Activated T-cell treated with anti-CD3 and anti-CD28 coated beads, Interleukin-2, amount 50 U/mL, for 72 hours (primary cell): Measurements from ENCODE around the gene ZFYVE1. TPM values are rescaled to one million over a fixed set of nuclear protein-coding genes. Genes with fewer than 3 reads are reported as not detected.

Experiments
- ATAC-seq, 2 donors: fragments of 150-1000 bp; cut with Tn5 transposase; replicated peaks in 1 of 2; 2 replicates each; pipeline ENCODE4 v1.10.0; 2021; ENCODE audit warnings: moderate library complexity in 2 of 2, mild to moderate bottlenecking in 1 of 2
- DNase-seq, 2 donors: peaks; one replicate each; pipeline ENCODE4 v3.0.0; 2021 to 2022; ENCODE audit warnings: mixed read lengths in 1 of 2
- H3K27ac Mint-ChIP-seq: one replicate; pipeline ENCODE4 v1.8.0; 2022; ENCODE audit warnings: mild to moderate bottlenecking, moderate library complexity, mixed read lengths
- H3K27me3 Mint-ChIP-seq: one replicate; pipeline ENCODE4 v1.8.0; 2022; ENCODE audit warnings: low read depth, mixed read lengths
- H3K36me3 Mint-ChIP-seq, 2 donors: one replicate each; pipeline ENCODE4 v1.8.0; 2022; ENCODE audit warnings: mixed read lengths in 2 of 2, mild to moderate bottlenecking in 1 of 2; ENCODE audit not compliant: insufficient read depth in 2 of 2
- H3K4me1 Mint-ChIP-seq: one replicate; pipeline ENCODE4 v1.8.0; 2022; ENCODE audit warnings: low read depth, mixed read lengths
- H3K4me3 Mint-ChIP-seq, 2 donors: one replicate each; pipeline ENCODE4 v1.8.0; 2022; ENCODE audit warnings: mild to moderate bottlenecking in 2 of 2, mixed read lengths in 2 of 2, moderate library complexity in 2 of 2
- H3K9me3 Mint-ChIP-seq, 2 donors: one replicate each; pipeline ENCODE4 v1.8.0; 2022; ENCODE audit warnings: mixed read lengths in 2 of 2
- total RNA-seq, 2 donors: library from RNA; stranded (reverse); gene quantifications; one replicate each; pipeline ENCODE4 v1.2.3, GENCODE V29; 2022

ZFYVE1 gene
- total RNA-seq, 2 donors from 2014 or later, result 21.5 to 21.7 TPM

DNA sequence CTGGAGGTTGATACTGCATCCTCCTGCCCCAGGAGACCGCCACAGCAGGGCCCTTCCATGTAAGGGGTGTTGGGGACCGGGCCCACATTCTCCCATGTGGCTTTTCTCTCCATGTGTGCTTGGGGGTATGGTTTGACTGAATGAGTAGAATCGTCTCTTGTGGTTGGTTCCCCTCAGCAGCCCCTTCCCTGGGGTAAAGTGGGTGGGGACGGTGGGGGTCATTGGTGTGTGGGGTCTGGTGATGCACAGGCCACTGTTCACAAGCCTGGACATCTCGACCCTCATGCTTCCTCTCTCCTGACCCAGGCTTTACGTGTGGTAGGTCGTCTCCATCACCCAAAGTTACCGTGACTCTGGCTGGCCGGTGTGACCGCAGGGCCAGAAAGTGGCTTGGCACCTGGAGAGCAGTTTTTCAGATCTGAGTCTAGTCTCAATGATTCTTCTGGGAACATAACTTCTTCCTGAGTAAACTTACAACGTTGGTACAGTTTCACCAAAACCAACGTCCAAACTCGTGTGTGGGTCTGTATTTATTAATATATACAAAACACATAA, 83.0 kb downstream of the ZFYVE1 start:
- H3K4me3 Mint-ChIP-seq, result no peak overlapping the region
- DNase-seq (no peak), ATAC-seq (no peak)
- peaks cover 9% of the 10 kb centered on the region for H3K4me1 Mint-ChIP-seq
- no peaks in the 10 kb centered on the region for H3K27me3 Mint-ChIP-seq
- H3K9me3 Mint-ChIP-seq, result no peaks in the 10 kb centered on the region
- peaks cover 3% of the 10 kb centered on the region in 2 donors for H3K36me3 Mint-ChIP-seq
- no peak overlapping the region for H3K27ac Mint-ChIP-seq

DNA sequence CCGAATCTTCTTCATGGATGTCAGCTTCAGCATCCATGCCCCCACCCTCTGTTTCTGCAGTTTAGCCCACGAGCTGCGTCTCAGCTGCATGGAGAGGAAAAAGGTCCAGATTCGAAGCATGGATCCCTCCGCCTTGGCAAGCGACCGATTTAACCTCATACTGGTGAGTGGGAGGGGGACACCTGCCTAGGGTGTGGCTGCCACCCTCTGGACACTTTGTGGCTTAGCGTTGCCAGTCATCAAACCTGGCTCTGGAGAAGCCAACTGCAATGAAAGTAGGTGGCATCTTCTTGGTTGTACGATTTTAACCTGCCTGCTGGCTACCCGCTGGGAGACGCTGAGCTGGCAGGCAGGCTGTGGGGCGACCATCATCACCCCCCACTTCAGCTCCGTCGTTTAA, 84.0 kb downstream of the ZFYVE1 start:
- Mint-ChIP-seq H3K36me3 (peaks cover 3% of the 10 kb centered on the region in 2 donors), H3K27me3 (no peaks in the 10 kb centered on the region), H3K4me1 (peaks cover 4% of the 10 kb centered on the region), H3K27ac (no peak overlapping the region), H3K4me3 (no peak overlapping the region), H3K9me3 (no peaks in the 10 kb centered on the region)
- ATAC-seq, result no peak
- no peak for DNase-seq

DNA sequence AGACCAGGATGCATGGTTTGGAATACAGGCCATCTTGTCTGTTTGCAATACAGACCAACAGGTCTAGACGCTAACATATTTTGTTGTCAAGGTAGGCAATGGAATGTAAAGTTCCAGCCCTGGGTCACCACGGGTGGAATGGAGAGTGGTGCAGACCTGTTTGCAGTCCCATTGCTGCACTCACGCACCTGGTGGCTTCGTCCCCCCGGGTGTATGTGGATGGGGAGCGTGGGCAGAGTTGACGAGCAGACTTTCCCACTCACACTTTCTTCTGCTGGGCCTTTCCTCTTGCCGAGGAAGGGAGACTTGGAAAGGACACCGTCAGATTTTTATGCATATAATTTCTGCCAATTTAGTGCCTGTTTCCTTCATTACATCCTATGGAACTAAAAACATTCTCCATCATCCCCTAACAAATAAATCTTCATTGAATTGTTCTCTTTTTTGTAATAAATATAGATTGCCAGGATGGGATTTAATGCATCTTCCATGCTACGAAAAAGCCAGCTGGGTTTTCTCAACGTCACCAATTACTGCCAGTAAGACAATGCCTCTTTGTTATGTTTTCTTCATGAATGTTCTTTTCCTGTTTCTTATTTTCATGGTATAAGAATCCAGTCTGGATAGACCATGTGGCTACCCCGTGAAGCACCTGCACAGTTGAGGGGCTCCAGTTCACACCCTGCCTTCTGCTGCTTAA, 85.5 kb downstream of the ZFYVE1 start:
- ATAC-seq (no peak), DNase-seq (no peak)
- no peaks in the 10 kb centered on the region for H3K27me3 Mint-ChIP-seq
- H3K27ac Mint-ChIP-seq, result no peak overlapping the region
- H3K4me1 Mint-ChIP-seq, result peaks cover 15% of the 10 kb centered on the region
- no peak overlapping the region for H3K4me3 Mint-ChIP-seq
- H3K36me3 Mint-ChIP-seq, result peaks cover 3% of the 10 kb centered on the region in 2 donors
- no peaks in the 10 kb centered on the region for H3K9me3 Mint-ChIP-seq

DNA sequence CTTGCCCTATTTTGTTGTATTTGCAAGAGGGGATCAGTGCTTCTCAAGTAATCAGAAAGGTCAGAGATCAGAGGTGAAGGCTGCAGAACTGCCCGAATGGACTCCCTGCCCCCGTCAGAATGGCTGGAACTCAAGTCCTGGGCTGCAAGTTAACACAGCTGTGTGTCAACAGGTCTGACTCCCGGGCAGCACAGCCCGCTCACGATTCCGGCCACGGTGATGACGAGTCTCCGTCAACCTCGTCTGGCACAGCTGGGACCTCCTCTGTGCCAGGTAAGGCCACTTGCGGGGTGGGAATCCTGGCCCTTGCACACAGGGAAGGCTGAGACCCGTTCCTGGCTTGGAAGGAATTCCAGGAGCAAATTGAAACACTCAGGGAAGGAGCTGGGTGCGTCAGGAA, 87.3 kb downstream of the ZFYVE1 start:
- Mint-ChIP-seq H3K4me3 (no peak overlapping the region), H3K36me3 (peaks cover 3% of the 10 kb centered on the region in 2 donors)
- ATAC-seq, result no peak

DNA sequence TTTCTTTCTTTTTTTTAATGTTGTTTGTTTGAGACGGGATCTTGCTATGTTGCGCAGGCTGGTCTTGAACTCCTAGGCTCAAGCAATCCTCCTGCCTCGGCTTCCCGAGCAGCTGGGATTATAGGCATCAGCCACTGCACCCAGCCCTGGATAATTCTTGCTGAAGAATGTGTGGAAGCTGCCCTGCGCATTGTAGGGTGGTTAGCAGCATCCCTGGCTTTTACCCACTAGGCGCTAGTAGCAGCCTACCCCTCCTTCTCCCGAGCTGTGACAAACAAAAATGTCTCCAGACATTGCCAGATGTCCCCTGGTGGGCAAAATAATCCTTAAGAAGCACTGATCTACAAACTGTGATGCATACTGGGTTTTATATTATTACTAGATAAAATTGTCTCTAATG, 94.0 kb downstream of the ZFYVE1 start:
- ATAC-seq, result no peak
- peaks cover 24% of the 10 kb centered on the region for H3K4me1 Mint-ChIP-seq

More for the DNA sequence above, 87.3 kb downstream of the ZFYVE1 start:
- no peak for DNase-seq
- H3K9me3 Mint-ChIP-seq, result no peaks in the 10 kb centered on the region
- no peak overlapping the region for H3K27ac Mint-ChIP-seq
- H3K4me1 Mint-ChIP-seq, result peaks cover 18% of the 10 kb centered on the region
- H3K27me3 Mint-ChIP-seq, result no peaks in the 10 kb centered on the region

DNA sequence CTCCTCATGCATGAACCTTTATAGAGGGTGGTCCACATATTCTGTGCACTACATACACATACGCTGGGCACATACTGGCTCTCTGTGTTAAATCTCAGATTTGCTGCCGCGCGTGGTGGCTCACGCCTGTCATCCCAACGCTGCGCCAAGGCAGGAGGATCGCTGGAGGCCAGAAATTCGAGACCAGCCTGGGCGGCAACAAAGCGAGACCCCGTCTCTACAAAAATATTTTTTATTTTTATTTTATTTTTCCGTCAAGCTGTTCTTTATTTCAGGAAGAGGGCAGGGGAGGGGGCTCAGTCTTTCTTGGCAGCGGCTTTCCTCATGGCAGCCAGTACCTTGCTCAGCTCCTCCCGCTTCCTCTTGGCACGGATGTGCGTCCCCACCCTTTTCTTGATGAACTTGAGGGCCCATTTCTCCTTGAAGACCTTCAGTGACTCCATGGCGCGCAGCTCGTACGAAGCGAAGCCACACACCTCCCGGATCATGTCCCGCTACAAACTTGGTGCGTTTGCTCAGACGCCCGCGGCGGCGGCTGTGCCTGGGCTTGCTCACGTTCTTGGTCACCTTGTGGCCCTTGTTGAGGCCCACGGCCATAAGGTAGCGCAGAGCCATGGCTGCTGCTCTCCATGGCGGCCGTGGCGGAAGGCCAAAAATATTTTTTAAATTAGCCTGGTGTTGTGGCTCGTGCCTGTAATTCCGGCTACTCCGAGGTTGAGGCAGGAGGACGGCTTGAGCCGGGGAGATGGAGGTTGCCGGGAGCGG, 97.4 kb downstream of the ZFYVE1 start:
- Mint-ChIP-seq H3K9me3 (no peaks in the 10 kb centered on the region), H3K27me3 (peaks cover 10% of the 10 kb centered on the region), H3K27ac (no peak overlapping the region), H3K36me3 (no peaks in the 10 kb centered on the region), H3K4me3 (no peak overlapping the region), H3K4me1 (peaks cover 21% of the 10 kb centered on the region)
- DNase-seq, result no peak
- ATAC-seq, result no peak

More for the DNA sequence above, 94.0 kb downstream of the ZFYVE1 start:
- Mint-ChIP-seq H3K27ac (no peak overlapping the region), H3K9me3 (no peaks in the 10 kb centered on the region), H3K36me3 (no peaks in the 10 kb centered on the region), H3K4me3 (no peak overlapping the region), H3K27me3 (no peaks in the 10 kb centered on the region)
- no peak for DNase-seq

DNA sequence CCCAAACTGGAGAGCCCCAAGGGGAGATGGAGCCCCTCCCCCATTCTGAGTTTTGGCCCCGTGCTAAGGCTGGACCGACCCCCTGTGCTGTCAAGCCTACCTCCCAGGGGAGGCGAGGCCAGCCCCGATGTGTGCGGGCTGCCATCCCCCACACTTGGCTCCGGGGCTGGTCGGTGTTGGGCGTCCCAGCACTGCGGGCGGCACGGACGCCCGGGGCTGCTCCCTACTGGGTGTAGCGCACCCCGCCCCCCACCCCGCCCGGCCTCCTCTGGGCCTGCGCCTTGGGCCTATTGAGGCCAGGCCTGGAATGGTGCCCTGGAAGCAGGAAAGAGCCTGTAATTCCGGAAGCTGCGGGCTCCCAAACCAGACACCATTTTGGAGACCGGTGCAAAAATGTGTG, 98.0 kb downstream of the ZFYVE1 start:
- H3K27ac Mint-ChIP-seq, result no peak overlapping the region
- H3K4me1 Mint-ChIP-seq, result peaks cover 21% of the 10 kb centered on the region
- H3K36me3 Mint-ChIP-seq, result no peaks in the 10 kb centered on the region
- DNase-seq (no peak), ATAC-seq (no peak)
- H3K4me3 Mint-ChIP-seq, result no peak overlapping the region
- H3K9me3 Mint-ChIP-seq, result no peaks in the 10 kb centered on the region
- peaks cover 16% of the 10 kb centered on the region for H3K27me3 Mint-ChIP-seq

DNA sequence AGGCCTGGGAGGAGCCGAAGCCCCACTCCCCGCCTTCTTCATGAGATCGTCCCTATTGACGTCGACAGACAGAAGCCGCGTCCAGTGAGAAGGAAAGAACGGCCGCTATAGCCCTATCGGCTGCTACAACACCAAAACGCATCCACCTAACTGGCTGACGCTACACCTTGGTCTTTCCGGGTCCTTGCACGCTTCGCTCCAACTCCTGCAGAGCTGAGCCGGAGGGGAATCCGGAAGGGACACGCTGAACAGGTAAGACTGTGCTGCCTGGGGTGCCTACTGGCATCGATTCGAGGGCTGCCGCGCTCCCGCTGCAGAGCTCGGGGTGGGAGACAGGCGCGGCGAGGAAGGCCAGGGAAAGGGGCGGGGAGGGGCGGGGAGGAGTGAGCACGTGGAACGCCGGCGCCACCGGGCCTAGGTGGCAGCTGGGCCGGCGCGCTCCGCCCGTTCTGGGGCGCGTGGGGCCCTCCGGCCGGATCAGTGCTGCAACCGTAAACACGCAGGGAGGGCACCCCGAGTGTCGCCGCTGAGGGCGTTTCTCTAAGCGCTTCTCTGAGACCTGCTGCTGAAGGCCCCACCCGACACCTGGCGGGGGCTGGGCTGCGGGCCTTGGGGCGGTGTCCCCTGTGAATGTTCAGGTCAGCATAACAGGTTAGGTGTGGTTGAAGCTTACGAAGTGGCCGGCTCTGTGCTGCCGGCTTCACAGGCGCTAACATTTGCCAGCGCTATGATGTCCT, 100.4 kb downstream of the ZFYVE1 start, which contains the start of gene DCAF4:
Gene DCAF4, plus strand, starts transcription at position 173 of the 737 bp plus-strand sequence. CDS start 11,515 bp downstream, outside the sequence.
- peak within 1 kb of the TSS; percentile 15 for H3K27ac Mint-ChIP-seq
- H3K9me3 Mint-ChIP-seq, result no peaks in the 10 kb centered on the region
- peak within 1 kb of the TSS; percentile 93 to 94 for H3K4me3 Mint-ChIP-seq
- H3K4me1 Mint-ChIP-seq, result peaks cover 19% of the 10 kb centered on the region
- H3K36me3 Mint-ChIP-seq, result no peaks in the 10 kb centered on the region
- DNase-seq (peak; percentile 92 to 97), ATAC-seq (peak; percentile 97 to 98)
- H3K27me3 Mint-ChIP-seq, result peaks cover 16% of the 10 kb centered on the region

DNA sequence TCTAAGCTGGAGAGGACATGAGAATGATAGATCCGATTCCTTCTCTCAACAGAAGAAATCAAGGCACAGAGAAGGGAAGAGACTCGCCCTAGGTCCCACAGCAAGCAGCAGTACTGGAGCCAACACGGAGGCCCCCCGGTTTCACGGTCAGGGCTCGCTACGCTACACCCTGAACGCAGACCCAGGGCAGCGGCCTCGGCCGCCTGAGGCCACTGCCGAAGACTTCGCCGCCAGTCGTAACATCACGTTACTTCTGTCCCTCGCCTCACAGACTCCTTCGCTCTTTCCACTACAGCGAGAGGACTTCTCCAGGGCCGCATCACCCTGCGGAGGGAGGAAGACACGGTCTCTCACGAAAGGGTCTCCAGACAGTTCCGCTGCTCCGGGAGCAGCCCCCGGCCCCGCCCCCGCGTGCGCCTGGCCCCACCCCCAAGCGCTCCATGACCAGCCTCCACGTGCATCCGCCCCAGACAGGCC, 101.1 kb downstream of the ZFYVE1 start:
- Mint-ChIP-seq H3K36me3 (no peaks in the 10 kb centered on the region), H3K27ac (no peak overlapping the region), H3K27me3 (peaks cover 21% of the 10 kb centered on the region), H3K4me3 (peak overlapping the region; percentile 93 to 94), H3K4me1 (peaks cover 14% of the 10 kb centered on the region), H3K9me3 (no peaks in the 10 kb centered on the region)
- DNase-seq, result no peak
- no peak for ATAC-seq

DNA sequence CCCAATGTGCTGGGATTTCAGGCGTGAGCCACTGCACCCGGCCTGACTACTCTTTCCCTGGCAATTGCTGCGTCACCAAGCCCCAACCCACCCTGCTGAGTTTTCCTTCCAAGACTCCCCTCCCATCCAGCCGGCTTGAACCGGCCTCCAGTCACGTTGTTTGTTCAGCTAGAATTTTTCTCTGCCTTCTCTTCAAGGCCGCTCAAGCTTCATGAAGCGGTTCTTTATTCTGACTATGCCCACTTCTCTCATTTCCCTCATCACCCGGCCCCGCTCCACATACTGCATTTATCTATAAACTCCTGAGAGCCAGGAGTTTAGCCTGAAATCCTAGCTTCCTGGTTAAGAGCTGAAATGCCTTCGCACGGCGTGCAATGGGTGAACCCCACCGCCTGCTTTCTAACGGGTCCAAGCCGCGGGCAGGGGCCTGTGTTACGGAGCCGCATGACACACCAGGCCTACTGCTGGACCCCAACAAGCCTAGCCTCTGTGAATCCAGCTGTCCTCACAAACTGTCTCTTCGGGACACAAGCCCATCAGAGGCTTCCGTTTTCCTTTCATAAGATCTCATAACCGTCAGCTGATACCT, 101.6 kb downstream of the ZFYVE1 start:
- Mint-ChIP-seq H3K36me3 (no peaks in the 10 kb centered on the region), H3K27me3 (peaks cover 24% of the 10 kb centered on the region), H3K4me3 (peak overlapping the region; percentile 93 to 94), H3K4me1 (peaks cover 14% of the 10 kb centered on the region), H3K27ac (no peak overlapping the region), H3K9me3 (no peaks in the 10 kb centered on the region)
- DNase-seq (no peak), ATAC-seq (no peak)

DNA sequence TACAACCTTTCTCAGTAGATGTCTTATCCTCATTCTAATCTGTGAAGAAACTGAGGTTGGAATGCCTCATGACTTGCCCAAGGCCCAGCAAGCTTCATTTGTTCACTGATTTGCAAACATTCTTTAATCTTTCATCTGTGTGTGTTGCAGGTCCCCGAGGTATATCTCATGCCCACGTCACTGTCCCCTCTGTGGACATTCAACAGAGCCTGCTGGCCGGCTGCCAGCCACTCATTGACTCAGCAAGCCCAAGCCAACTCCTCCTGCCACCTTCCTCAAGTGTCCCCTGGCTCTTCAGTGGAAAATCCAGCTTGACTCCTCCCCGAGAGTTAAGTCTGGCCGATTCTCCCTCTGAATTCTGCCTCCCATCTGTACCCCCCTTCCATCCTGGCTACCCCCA, 102.6 kb downstream of the ZFYVE1 start:
- Mint-ChIP-seq H3K36me3 (no peaks in the 10 kb centered on the region), H3K9me3 (no peaks in the 10 kb centered on the region), H3K4me1 (peaks cover 14% of the 10 kb centered on the region), H3K27ac (no peak overlapping the region), H3K27me3 (peaks cover 24% of the 10 kb centered on the region), H3K4me3 (no peak overlapping the region)
- no peak for ATAC-seq
- DNase-seq, result no peak

DNA sequence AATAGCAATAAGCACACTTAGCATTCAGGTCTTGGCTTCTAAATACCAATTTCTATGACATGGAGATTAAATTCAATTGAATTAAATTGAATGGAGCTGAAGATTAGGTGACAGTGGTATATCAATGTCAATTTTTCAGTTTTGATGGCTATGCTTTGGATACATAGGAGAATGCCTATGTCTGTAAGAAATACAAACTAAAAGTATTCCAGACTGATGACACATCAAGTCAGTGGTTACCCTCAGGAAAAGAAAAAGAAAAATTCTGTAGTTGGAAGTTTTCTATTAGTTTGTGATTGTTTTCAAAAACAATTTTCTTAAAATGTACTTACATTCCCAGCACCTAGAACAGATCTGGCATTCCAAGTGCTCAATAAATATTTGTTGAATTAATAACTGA, 105.5 kb downstream of the ZFYVE1 start:
- no peak overlapping the region for H3K27ac Mint-ChIP-seq
- H3K4me3 Mint-ChIP-seq, result no peak overlapping the region
- H3K27me3 Mint-ChIP-seq, result peaks cover 31% of the 10 kb centered on the region
- no peaks in the 10 kb centered on the region for H3K9me3 Mint-ChIP-seq
- DNase-seq (no peak), ATAC-seq (no peak)
- H3K4me1 Mint-ChIP-seq, result peaks cover 9% of the 10 kb centered on the region
- H3K36me3 Mint-ChIP-seq, result no peaks in the 10 kb centered on the region
